ENCODE results near the gene TMX1. TPM values are rescaled to one million over a fixed set of nuclear protein-coding genes. Genes with fewer than 3 reads are reported as not detected.

Gene TMX1
- total and polyA plus RNA-seq, 2 of the 8 experiments (the other 6 are each of a cell fraction or from before 2014, with no cell fraction given), result 26.6 to 84.0 TPM

DNA sequence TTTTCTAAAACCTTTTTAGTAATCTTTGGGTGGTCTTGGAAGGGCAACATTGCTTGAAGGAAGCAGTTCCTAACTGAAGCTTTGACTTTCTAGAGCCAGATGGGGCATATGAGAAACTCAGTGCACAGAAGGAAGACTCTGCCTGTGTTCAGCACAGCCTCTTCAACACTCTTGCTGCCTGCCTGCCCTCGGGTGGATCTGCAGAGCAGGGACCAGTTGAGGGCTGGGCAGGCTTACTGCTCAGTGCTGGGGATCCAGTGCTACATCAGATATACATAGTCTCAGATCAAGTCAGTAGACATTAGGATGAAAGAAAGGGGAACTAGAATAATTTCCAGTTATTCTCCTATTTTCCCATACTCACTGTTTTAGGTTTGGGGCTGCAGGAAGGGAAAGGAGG, 29.5 kb upstream of the TMX1 start (continued):
- TF ChIP-seq GTF2F1 (IDR thresholded peaks at IDR 0.05; ENCODE audit: borderline replicate concordance, low read depth, low read length) (no peak), TAF7 (optimal IDR thresholded peaks at IDR 0.05; ENCODE audit: borderline replicate concordance, low read depth, low read length) (no peak), CBX5 (IDR thresholded peaks at IDR 0.05; ENCODE audit: low read depth, low read length) (no peak), MAFK (IDR thresholded peaks at IDR 0.05; ENCODE audit: low read depth, low read length) (no peak)

All from H1 (cell line).